Activated T-helper 1 cell treated with anti-CD3 and anti-CD28 coated beads, Interleukin-2, amount 50 U/mL, for 16 hours (primary cell): ENCODE data around the gene MRPL41.
"Not testable (repeated sequence)": the region's sequence is repeated elsewhere in the genome, so short reads cannot be mapped to it uniquely, and the experiment has no call there.

ENCODE experiments used
- DNase-seq, 2 donors: peaks; one replicate each; pipeline ENCODE4 v3.0.0-alpha.2; 2020; ENCODE audit warnings: low read depth in 1 of 2, low spot score in 1 of 2

MRPL41 gene

DNA sequence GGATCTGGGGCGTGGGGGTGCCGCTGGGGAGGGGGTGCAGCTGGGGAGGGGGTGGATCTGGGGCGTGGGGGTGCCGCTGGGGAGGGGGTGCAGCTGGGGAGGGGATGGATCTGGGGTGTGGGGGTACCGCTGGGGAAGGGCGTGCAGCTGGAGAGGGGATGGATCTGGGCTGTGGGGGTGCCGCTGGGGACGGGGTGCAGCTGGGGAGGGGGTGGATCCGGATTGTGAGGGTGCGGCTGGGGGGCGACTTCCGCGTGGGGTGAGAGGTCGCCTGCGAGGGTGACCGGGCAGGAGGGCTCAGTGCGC lies 768 bp upstream of the MRPL41 start:
- DNase-seq: not testable (repeated sequence)

GRCh38 chr9:137552022-137552768 lies 516 bp downstream of the MRPL41 start:
- no peak for DNase-seq

- DNase-seq: not testable (repeated sequence)
Observed at GRCh38 chr9:137553654-137554053, 2.0 kb downstream of the MRPL41 start.

GRCh38 chr9:137554349-137554748 lies 2.7 kb downstream of the MRPL41 start:
- DNase-seq: no peak

- no peak for DNase-seq
Observed at GRCh38 chr9:137555179-137555578, 3.5 kb downstream of the MRPL41 start.

DNA sequence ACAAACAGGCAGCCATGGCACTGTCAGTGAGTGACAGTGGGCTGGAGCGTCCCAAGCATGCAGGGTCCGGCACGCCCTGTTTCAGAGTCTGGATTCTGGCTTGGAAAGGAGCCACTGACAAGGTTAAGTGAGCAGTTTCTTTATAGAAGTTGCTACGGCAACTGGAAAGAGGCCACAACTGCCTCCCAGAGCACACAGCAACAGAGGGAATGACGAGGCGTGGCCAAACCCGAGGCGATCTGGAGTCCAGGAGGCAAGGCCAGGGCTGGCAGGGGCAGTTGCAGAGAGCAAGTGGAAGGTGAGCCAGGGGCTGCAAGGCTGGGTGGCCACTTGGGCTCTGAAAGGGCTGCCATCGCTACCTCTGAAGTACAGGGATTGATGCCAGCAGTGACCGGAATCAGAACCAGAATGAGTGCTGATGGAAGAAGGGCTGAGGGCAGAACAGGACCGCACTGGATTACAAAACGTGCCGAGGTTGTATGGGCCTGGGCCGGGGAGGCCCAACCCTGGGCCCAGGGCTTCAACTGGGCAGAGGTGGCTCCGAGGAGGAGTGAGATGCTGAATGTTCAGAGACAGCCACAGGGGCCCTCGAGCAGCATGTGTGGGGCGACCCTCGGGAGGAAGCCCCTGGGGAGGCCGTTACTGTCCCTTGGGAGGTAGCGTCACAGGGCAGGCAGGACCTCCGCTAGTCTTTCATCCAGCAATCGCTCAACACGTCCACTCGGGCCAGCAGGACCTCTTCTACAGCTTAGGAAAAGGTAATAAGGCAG lies 4.6 kb downstream of the MRPL41 start:
- DNase-seq: no peak

- DNase-seq: no peak
Observed at GRCh38 chr9:137558127-137558526, 6.4 kb downstream of the MRPL41 start.

DNA sequence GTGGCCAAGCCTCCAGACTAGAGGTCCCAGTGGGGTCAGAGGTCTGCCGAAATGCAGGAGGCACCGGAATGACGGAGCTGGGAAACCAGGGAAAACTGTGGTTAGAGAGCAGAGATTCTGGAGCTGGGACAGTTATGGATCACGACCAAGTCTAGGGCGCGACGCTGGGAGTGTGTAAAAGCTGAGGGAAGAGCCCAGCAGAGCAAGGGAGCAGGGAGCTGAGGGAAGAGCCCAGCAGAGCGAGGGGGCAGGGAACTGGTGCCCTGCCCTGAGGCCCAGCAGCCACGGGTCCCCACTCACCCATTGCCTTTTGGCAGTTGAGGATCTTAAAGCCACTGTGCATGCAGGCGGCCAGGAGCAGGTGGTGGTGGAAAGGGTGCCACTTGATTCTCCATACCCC lies 12.5 kb downstream of the MRPL41 start:
- no peak for DNase-seq

DNA sequence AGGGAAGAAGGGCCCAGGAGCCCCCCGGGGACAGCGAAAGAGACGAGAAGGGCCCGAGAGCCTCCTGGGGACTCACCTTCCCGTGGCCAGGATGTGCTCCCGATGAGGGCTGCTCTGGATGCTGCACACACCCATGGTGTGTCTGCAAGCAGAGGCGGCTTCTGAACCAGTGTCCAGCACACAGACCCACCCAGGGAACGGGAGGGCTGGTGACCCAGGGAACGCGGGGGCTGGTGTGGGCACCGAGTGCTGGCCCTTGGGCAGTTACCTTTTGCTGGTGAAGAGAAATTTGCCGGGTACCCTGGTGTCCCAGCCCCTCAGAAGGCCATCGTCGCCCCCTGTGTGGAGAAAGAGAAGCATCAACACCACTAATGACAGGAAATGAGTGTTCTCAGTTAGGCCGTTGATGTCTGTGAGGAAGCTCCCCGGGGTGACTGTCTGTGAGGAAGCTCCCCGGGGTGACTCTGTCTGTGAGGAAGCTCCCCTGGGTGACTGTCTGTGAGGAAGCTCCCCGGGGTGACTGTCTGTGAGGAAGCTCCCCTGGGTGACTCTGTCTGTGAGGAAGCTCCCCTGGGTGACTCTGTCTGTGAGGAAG lies 13.2 kb downstream of the MRPL41 start:
- DNase-seq: no peak

DNA sequence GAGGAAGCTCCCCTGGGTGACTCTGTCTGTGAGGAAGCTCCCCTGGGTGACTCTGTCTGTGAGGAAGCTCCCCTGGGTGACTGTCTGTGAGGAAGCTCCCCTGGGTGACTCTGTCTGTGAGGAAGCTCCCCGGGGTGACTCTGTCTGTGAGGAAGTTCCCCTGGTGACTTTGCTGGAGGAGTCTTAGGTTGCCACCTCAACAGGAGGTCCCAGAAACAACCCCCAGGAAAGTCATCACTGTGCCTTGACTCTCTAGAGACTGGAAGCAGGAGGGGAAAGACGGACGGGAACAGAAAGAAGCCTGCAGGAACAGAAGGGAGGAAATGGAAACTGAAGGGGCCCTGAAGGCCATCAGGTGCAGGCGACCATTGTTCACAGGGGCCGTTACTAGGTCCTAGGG lies 16.8 kb downstream of the MRPL41 start:
- not testable (repeated sequence) for DNase-seq

DNA sequence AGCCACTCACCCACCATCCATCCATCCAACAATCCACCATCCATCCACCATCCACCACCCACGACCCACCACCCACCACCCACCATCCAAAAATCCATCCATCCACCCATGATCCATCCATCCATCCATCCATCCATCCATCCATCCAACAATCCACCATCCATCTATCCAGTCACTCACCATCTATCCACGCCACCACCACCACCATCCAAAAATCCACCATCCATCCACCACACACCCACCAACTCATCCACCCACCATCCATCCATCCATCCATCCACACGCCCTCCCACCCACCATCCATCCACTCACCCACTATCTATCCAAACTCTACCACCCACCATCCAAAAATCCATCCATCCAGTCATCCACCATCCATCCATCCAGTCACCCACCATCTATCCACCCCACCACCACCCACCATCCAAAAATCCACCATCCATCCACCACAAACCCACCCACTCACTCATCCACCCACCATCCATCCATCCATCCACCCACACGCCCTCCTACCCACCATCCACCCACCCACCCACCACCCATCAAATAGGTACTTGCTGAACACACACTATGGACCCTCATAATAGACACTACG lies 18.0 kb downstream of the MRPL41 start:
- no peak for DNase-seq

DNA sequence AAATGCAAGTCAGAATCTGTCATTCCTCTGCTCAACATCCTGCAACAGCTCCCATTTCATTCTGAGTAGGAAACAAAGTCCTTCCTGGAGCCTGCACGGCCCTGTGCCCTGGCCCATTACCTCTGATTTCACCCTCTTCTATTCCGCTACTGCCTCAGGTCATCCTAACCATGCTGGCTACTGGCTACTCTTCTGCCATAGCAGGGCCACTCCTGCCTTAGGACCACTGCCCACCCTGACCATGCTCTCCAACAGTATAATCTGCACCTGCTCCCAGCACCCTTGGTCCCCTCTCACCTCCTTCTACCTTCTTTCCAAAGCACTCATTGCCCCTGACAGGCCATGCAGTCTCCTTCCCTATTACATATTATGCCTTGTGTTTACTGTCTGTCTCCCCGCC lies 18.9 kb downstream of the MRPL41 start:
- DNase-seq: no peak

- DNase-seq: no peak
Observed at GRCh38 chr9:137574192-137574591, 22.5 kb downstream of the MRPL41 start.

DNA sequence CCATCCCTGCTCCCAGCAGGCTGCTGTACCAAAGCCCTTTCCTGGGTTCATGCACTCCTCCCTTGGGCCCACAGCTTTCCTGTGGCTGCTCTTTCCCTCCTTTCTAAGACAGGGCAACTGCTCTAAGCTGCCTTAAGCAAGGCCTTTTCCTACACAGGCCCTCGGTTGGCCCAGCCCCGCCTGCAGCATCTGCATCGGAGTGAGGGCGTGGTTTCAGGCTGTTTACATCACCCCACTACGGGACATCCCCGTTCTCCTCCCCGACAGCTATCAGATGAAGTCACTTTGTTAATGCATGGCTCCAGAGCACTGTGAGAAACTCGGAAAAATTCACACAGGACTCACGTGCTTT lies 23.7 kb downstream of the MRPL41 start:
- no peak for DNase-seq

- no peak for DNase-seq
Observed at GRCh38 chr9:137575716-137576411, 24.2 kb downstream of the MRPL41 start.

DNA sequence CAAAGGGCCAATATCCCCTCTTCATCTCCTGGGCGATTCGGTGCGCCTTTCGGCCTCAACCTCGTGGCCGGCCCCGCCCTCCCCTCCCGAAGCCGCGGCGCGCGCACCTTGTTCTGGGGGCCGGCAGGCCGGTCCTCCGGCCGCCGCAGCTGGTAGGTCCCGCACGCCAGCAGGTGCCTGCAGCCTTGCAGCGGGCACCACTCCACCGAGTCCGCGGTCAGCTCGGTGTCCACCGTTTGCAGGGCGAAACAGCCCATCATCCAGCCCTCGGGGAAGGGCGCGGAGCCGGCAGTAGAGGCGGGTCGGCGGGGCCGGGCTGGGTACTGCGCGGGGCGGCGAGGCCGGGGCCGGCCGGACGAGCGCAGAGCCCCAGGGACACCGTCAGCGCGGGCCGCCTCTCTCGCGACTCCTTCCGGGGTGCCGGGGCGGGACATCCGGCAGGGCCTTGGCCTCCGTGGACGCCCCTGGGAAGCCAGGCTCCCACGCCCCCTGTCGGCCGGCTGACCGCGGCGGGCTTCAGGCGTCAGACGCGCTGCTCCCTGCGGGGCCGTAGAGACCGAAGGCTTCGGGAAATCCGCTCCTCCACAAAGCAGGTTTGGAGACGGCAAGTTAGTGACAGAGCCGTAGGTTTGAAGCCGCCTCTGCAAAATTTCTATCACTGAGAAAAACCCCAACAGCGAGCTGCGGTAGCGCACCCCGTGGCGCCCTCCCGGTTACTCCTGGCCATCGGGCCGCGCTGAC lies 27.0 kb downstream of the MRPL41 start, which contains the start of gene DPH7:
DPH7 (minus strand) TSS at position 408 of the 741 bp plus-strand sequence; CDS start at position 260, 148 bp downstream.
- DNase-seq: peak; percentile 94 to 95

GRCh38 chr9:137579259-137579604 lies 27.6 kb downstream of the MRPL41 start:
- DNase-seq: no peak

DNA sequence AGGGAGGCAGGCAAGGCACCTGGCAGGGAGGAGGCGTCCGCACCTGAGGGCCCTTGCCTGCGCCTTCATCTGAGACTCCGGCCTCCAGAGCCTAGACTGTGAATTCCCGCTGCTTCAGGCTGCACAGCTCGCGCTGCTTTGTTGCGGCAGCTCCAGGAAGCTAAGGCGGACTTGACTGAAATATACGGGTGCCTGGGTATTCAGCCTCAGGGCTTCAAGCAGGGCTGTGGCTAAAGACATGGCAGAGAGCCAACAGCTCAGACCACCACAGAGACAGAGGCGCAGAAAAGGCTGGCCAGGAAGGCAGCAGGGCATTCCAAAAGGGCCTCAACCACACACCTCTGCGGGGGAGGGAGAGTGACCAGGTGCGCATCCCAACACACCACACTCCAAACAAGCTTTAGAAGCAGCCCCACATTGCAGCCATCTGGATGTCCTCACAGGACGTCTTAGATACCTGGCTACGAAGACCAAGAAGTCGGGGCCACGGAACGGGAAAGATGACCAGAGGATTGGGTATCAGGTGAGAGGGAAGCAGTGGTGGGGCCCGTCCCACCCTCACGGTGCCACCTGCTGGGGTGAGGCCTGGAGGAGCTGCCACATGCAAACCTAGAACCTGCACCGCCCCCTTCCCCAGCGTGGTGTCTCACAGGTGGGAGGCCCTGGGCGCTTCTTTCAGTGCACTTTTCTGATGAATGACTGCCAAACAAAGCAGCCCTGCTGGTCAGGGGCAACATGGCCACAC lies 28.7 kb downstream of the MRPL41 start:
- no peak for DNase-seq

DNA sequence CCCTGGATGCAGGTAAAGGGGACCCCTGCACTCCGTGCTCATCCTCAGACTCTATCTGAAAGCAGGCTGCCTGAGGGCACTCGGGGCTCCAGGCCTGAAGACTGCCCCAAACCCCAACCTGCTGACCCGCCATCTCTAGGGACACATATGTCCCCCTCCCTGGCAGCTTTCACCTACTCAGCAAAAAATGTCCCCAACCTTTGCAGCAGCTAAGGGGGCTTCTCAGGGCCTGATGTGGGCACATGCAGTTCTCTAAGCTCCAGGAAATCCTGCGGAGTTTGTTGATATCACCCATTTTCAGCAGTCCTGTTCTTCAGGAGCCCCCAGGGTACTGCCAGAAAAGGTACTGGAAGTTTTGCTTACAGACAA lies 29.3 kb downstream of the MRPL41 start:
- DNase-seq: no peak
